Prostate gland (tissue), 2 donors: ENCODE results near the gene SERPINA6. TPM values are rescaled to one million over a fixed set of nuclear protein-coding genes. Genes with fewer than 3 reads are reported as not detected.
A peak's percentile ranks its signal among the peaks of the same experiment; 100 is the strongest.

Source experiments
- DNase-seq: peaks from one replicate; pipeline ENCODE4 v3.0.0-alpha.2; 2019; ENCODE audit warnings: low spot score
- H3K27ac ChIP-seq, 2 donors: fragments of 200-600 bp; sonication (generic); 2 replicates each; pipeline ENCODE4 v1.5.1; 2017 to 2019
- H3K27me3 ChIP-seq: fragments of 200-600 bp; sonication (generic); replicated peaks from 2 replicates; pipeline ENCODE4 v1.5.1; 2019; ENCODE audit not compliant: insufficient read depth
- H3K36me3 ChIP-seq, 2 donors: fragments of 200-600 bp; sonication (generic); 1 replicate in 1 of 2; 2 replicates in 1 of 2; pipeline versions ENCODE4 v1.5.1 to v1.8.1; 2017 to 2019
- H3K4me1 ChIP-seq: fragments of 200-600 bp; sonication (generic); replicated peaks from 2 replicates; pipeline ENCODE4 v1.5.1; 2019
- H3K4me3 ChIP-seq, 2 donors: fragments of 200-600 bp; sonication (generic); 2 replicates each; pipeline ENCODE4 v1.5.1; 2017 to 2019
- H3K9me3 ChIP-seq: fragments of 200-600 bp; sonication (generic); 2 replicates; pipeline ENCODE4 v1.5.1; 2017
- CTCF ChIP-seq, 4 experiments: fragments of 200-600 bp in 2 of 4; fragments of 450-650 bp in 2 of 4; sonication (generic) in 2 of 4; IDR thresholded peaks; 1 replicate in 3 of 4; 2 replicates in 1 of 4; pipeline ENCODE4 v1.5.1; 2016 to 2019; ENCODE audit warnings: antibody characterized with exemption in 4 of 4, mild to moderate bottlenecking in 2 of 4, moderate library complexity in 2 of 4
- POLR2A ChIP-seq: fragments of 450-650 bp; IDR thresholded peaks from one replicate; pipeline ENCODE4 v1.6.1; 2016; ENCODE audit warnings: antibody characterized with exemption, mild to moderate bottlenecking
- POLR2AphosphoS5 ChIP-seq: sonication (generic); formaldehyde crosslinking; IDR thresholded peaks from one replicate; pipeline ENCODE4 v1.6.1; 2017; ENCODE audit warnings: antibody characterized with exemption
- WGBS: methylation state at CpG from one replicate; pipeline ENCODE4 v1.1.5; 2018; 5-methylcytosine and 5-hydroxymethylcytosine counted together
- intact Hi-C: fragments of 100-400 bp; cut with DNase I; formaldehyde crosslinking; loops from one replicate; pipeline ENCODE4 v1.14.2; 2022
- total RNA-seq, 2 donors: library from RNA; depleted of rRNA; stranded (reverse); fragments of >200 nt; gene quantifications; one replicate each; pipeline ENCODE4 v1.1.0, GENCODE V29; 2016

Gene SERPINA6
- total RNA-seq, 2 donors from 2014 or later: not detected

GRCh38 chr14:94310248-94310647, 12.9 kb downstream of the SERPINA6 start:
- intact Hi-C loops: no loop called here
- H3K9me3 ChIP-seq: no peaks in the 10 kb centered on the region
- H3K4me3 ChIP-seq: no peak overlapping the region
- WGBS: 92% methylated on average over 3 of the region's 3 CpGs
- TF ChIP-seq POLR2A (no peak), POLR2AphosphoS5 (no peak), CTCF (IDR thresholded peaks at IDR 0.05) (no peak)
- no peaks in the 10 kb centered on the region for H3K4me1 ChIP-seq
- no peaks in the 10 kb centered on the region for H3K36me3 ChIP-seq
- DNase-seq: no peak
- no peak overlapping the region for H3K27ac ChIP-seq
- H3K27me3 ChIP-seq: no peaks in the 10 kb centered on the region

GRCh38 chr14:94309721-94310120, 13.4 kb downstream of the SERPINA6 start:
- Histone ChIP-seq H3K27ac (no peak overlapping the region), H3K27me3 (no peaks in the 10 kb centered on the region), H3K9me3 (no peaks in the 10 kb centered on the region), H3K36me3 (no peaks in the 10 kb centered on the region), H3K4me1 (no peaks in the 10 kb centered on the region), H3K4me3 (no peak overlapping the region)
- no peak for DNase-seq
- intact Hi-C loops: no loop called here
- 86% methylated on average over 10 of the region's 10 CpGs for WGBS
- TF ChIP-seq POLR2AphosphoS5 (no peak), CTCF (IDR thresholded peaks at IDR 0.05) (no peak), POLR2A (no peak)

DNA sequence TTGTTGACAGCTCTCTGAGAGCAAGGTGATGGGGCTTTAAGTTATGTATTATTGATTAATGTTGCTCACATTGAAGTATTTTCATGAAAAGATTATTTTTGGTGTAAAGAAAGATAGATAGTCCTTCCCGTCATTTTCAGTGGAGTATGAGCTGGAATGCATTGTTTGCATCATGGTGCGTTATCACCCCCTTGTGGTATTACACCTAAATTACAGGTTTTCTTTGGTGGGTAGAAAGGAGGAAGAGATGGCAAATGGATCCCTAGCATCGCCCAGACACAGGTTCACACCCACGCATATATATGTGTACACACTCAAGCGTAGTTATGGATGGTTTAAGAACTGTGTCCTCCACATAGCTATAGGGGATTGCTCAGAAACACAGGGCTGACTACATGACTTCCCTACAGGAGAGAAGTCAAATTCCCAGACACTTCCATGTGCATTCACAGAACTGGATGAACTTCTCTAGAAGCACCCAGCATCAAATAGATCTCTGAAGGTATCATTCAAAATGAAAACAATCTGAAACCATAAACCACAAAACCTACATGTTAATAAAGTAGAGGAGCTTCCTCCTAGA, 15.6 kb downstream of the SERPINA6 start:
- Histone ChIP-seq H3K4me1 (no peaks in the 10 kb centered on the region), H3K27me3 (no peaks in the 10 kb centered on the region), H3K27ac (no peak overlapping the region), H3K4me3 (no peak overlapping the region), H3K36me3 (no peaks in the 10 kb centered on the region), H3K9me3 (no peaks in the 10 kb centered on the region)
- DNase-seq: no peak
- TF ChIP-seq POLR2A (no peak), POLR2AphosphoS5 (no peak), CTCF (IDR thresholded peaks at IDR 0.05) (peak in 1 of 4 experiments; percentile 12)
- intact Hi-C loops: no loop called here
- WGBS: 55% methylated on average over 5 of the region's 5 CpGs

DNA sequence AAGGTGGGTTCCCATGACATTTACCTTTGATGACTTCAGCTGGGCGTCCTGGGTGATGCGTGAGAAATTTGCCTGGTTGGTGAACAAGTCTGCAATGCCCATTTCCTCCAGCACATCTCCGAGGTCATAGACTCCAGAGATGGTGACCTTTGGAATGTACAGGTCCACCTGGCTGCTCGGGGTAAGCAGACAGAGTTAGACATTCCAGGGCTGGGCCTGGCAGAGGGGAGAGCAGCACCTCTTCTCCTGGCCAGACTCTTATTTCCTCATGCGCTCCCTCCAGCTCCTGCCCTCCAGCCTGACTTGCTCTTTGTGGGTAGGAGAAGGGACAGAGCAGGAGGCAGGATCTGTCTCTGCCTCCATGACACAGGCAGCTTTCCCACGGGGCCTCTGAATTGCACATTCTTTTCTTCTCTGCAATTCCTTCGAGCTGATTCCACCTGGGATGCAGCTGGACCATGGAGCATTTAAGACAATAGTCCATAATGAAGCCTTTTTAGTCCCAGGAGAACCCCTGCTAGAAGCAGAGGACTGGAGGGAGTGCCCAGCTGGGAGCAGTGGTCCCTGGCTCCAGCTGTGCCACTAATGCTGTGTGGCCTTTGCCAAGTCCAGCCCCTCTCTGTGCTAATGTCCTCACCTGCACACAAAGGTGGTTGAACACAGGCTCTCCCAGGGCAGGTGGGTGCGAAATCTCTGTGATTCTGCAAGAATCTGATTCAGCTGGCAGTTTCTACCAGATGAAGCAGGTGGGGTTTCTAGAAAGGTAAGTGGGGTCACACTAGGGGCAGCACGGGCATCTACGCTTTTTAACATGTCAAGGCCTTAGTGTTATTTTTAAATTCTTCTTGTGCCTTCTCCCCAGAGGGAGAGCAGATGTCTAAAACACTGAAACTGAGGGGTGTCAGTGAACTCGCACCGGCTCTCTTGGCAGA, 16.8 kb downstream of the SERPINA6 start:
- Histone ChIP-seq H3K4me3 (no peak overlapping the region), H3K4me1 (no peaks in the 10 kb centered on the region), H3K9me3 (no peaks in the 10 kb centered on the region), H3K36me3 (no peaks in the 10 kb centered on the region), H3K27me3 (no peaks in the 10 kb centered on the region), H3K27ac (no peak overlapping the region)
- intact Hi-C loops: no loop called here
- 72% methylated on average over 12 of the region's 12 CpGs for WGBS
- TF ChIP-seq POLR2A: no peak
- TF ChIP-seq CTCF (IDR thresholded peaks at IDR 0.05): no peak
- TF ChIP-seq POLR2AphosphoS5: no peak
- no peak for DNase-seq
